Heart left ventricle (tissue), 16 donors: ENCODE results near the gene FLII. TPM values are rescaled to one million over a fixed set of nuclear protein-coding genes. Genes with fewer than 3 reads are reported as not detected.
A peak's percentile ranks its signal among the peaks of the same experiment; 100 is the strongest.

Source experiments
- ATAC-seq, 4 donors: fragments of 200-7000 bp; cut with Tn5 transposase; one replicate each; pipeline ENCODE4 v1.9.1; 2020 to 2022; ENCODE audit warnings: moderate library complexity in 4 of 4, mild to moderate bottlenecking in 3 of 4, moderate number of reproducible peaks in 1 of 4
- DNase-seq, 5 donors: peaks; one replicate each; pipeline ENCODE4 v3.0.0-alpha.2; 2020
- H3K27ac ChIP-seq, 12 donors: fragments of 200-600 bp; sonication (generic) in 4 of 12; one replicate each; pipeline versions ENCODE4 v1.5.0 to v1.8.0; 2016 to 2022; ENCODE audit warnings: mild to moderate bottlenecking in 2 of 12
- H3K27me3 ChIP-seq, 9 donors: fragments of 200-600 bp; sonication (generic) in 2 of 9; one replicate each; pipeline versions ENCODE4 v1.5.1 to v1.8.0; 2016 to 2022; ENCODE audit warnings: mild to moderate bottlenecking in 3 of 9
- H3K36me3 ChIP-seq, 9 donors: fragments of 200-600 bp; sonication (generic) in 2 of 9; one replicate each; pipeline versions ENCODE4 v1.5.0 to v1.8.0; 2018 to 2022; ENCODE audit warnings: mild to moderate bottlenecking in 2 of 9
- H3K4me1 ChIP-seq, 12 donors: fragments of 200-600 bp; sonication (generic) in 4 of 12; one replicate each; pipeline versions ENCODE4 v1.5.0 to v1.8.0; 2016 to 2022; ENCODE audit warnings: mild to moderate bottlenecking in 3 of 12
- H3K4me3 ChIP-seq, 12 donors: fragments of 200-600 bp; sonication (generic) in 4 of 12; one replicate each; pipeline versions ENCODE4 v1.5.0 to v1.8.0; 2017 to 2022; ENCODE audit warnings: mild to moderate bottlenecking in 9 of 12, moderate library complexity in 4 of 12
- H3K9me3 ChIP-seq, 12 donors: fragments of 200-600 bp; sonication (generic) in 4 of 12; one replicate each; pipeline versions ENCODE4 v1.5.0 to v1.8.0; 2016 to 2022; ENCODE audit warnings: mild to moderate bottlenecking in 1 of 12
- POLR2A ChIP-seq, 2 donors: fragments of 450-650 bp; IDR thresholded peaks; one replicate each; pipeline ENCODE4 v1.6.1; 2017; ENCODE audit warnings: antibody characterized with exemption in 2 of 2, mild to moderate bottlenecking in 2 of 2, moderate library complexity in 2 of 2
- WGBS, 4 donors: extraction: QIAGEN DNeasy Blood & Tissue Kit in 2 of 4; methylation state at CpG; one replicate each; pipeline versions ENCODE4 v1.1.5 to v1.1.7; 2013 to 2018; 5-methylcytosine and 5-hydroxymethylcytosine counted together
- intact Hi-C, 10 donors: fragments of 100-400 bp; cut with DNase I; formaldehyde crosslinking; loops; one replicate each; pipeline versions ENCODE4 v1.11.1 to v1.14.2; 2022
- polyA plus RNA-seq, 2 donors: library from polyadenylated mRNA; stranded (reverse); fragments of 200-250 nt; gene quantifications; one replicate each; pipeline ENCODE4 v1.2.3, GENCODE V29; 2013
- total RNA-seq, 9 donors: library from RNA; depleted of rRNA in 2 of 9; stranded (reverse); fragments of >200 nt in 2 of 9; fragmentation: NEBNext Ultra II Directional in 3 of 9; extraction: Animal tissue kit (Norgen Biotek cat#: 25700) in 3 of 9; gene quantifications; one replicate each; pipeline versions ENCODE4 v1.1.0 to v1.2.4, GENCODE V29; 2016 to 2023
- TF ChIP-seq, protein P1 (sequence below), 12 donors: fragments of 200-600 bp; sonication (generic) in 4 of 12; IDR thresholded peaks; one replicate each; pipeline versions ENCODE4 v1.5.0 to v1.8.0; 2018 to 2022; ENCODE audit warnings: antibody characterized with exemption in 12 of 12, mild to moderate bottlenecking in 5 of 12
- donor health status: ischemic (EF 13 %, LVEDD 7.1; RV severe dilation, severe dysfunction).
- donor health status: healthy with polysubstance abuse.
- donor health status: DM: no; HTN: yes; CAD: no.
- donor health status: DM: no; HTN: no; CAD: no.
- donor health status: ischemic (EF 25% LVEDD 6.9; RV normal size, moderate dysfunction).
- donor health status: ischemic (EF 25% LVEDD 5.7; RV mildly dilated, moderate dysfunction).
- donor health status: healthy.
- donor health status: DM: yes; HTN: yes; CAD: no.
- donor health status: ischemic (EF 35%, LVEDD 5.7; RV mildly dilated, moderate dysfunction).
- donor health status: nonischemic (EF 11% LVEDD 7.7; RV severe dilation, severe dysfunction).
- donor health status: DM: yes; HTN: yes; CAD: no.
- donor health status: PGD.
- donor health status: ischemic (EF 29% LVEDD 5.4; RV normal size, mild dysfunction).
- donor health status: nonischemic (EF 23%, LVEDD 6.1; RV moderate dilation, normal function).

The FLII gene
- total and polyA plus RNA-seq, 11 donors = 218 to 535 (median 321) TPM

DNA sequence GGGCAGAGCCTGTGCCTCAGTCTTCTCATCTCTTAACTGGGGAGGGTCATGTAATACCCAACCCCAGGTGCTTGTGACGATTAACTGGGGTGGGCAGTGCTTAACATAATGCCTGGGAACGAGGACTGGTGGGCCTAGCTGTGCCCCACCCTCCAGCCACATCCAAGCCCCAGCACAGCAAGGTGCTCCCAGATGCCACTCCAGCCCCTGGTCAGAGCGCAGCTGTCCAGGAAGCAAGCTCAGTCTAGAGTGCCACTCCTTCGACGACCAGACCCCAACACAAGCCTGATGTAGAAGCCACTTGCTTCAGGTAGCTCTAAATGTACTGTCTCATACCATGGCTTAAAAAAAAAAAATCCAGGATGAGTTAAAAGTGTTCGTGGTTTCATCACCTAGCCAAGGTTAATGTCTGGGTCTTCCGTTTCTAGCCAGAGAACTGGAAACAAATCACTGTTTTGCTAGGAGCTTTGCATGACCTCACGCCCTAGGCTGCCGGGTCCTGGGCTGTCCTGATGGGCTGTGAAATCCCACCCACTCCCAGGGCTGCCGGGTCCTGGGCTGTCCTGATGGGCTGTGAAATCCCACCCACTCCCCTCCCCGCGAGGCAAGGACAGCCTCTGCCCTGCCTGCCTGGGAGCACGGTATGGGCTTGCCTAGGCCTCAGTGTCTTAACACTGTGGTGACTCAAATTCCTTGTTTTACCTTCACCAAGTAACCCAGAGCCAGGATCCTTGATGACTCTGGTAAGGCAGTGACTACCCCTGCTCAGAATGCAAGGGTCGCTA, 9.6 kb upstream of the FLII start:
- peaks cover 0 to 3% (median under 1%) of the 10 kb centered on the region in 12 donors for H3K4me1 ChIP-seq
- peaks cover 0 to 41% (median 31%) of the 10 kb centered on the region in 9 donors for H3K36me3 ChIP-seq
- intact Hi-C loops = loop anchor here in 1 of 10 donors (10.0 kb wide), 1 partner anchor 47 kb away; the partner anchor contains the start of genes SMCR8 and TOP3A
- no peaks in the 10 kb centered on the region for H3K27me3 ChIP-seq
- H3K9me3 ChIP-seq = no peaks in the 10 kb centered on the region
- 49 to 55% (median 53%) methylated on average over 12 to 14 of the region's 14 CpGs for WGBS, 4 donors
- peak in 1 of 4 donors; percentile 23 for ATAC-seq
- no peak for DNase-seq
- no peak overlapping the region for H3K4me3 ChIP-seq
- H3K27ac ChIP-seq = no peak overlapping the region
- TF ChIP-seq POLR2A (IDR thresholded peaks at IDR 0.05) = no peak
- TF ChIP-seq, protein P1, sequence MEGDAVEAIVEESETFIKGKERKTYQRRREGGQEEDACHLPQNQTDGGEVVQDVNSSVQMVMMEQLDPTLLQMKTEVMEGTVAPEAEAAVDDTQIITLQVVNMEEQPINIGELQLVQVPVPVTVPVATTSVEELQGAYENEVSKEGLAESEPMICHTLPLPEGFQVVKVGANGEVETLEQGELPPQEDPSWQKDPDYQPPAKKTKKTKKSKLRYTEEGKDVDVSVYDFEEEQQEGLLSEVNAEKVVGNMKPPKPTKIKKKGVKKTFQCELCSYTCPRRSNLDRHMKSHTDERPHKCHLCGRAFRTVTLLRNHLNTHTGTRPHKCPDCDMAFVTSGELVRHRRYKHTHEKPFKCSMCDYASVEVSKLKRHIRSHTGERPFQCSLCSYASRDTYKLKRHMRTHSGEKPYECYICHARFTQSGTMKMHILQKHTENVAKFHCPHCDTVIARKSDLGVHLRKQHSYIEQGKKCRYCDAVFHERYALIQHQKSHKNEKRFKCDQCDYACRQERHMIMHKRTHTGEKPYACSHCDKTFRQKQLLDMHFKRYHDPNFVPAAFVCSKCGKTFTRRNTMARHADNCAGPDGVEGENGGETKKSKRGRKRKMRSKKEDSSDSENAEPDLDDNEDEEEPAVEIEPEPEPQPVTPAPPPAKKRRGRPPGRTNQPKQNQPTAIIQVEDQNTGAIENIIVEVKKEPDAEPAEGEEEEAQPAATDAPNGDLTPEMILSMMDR (IDR thresholded peaks at IDR 0.05) = no peak

DNA sequence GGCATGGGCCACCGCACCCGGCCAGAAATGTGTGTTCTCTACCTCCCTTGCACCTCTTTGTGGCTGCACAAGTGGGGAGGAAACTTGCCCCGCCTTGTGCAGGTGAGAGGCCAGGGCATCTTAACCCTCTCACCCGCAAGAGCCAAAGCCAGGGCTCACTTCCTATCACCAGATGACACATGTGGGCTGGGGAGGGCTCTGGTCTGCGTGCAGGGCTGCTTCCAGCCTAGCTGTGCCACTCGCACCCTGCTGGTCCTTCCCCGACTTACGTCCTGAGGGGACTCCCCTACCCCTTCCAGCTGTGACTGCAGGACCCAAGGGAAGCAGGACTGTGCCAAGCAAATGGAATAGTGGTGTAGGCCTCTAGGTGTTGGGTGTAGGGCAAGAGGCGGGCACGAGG, 8.8 kb upstream of the FLII start:
- H3K27me3 ChIP-seq = no peaks in the 10 kb centered on the region
- H3K9me3 ChIP-seq = no peaks in the 10 kb centered on the region
- WGBS, 4 donors = 79 to 96% (median 80%) methylated on average over 5 to 10 of the region's 10 CpGs
- no peak for ATAC-seq
- DNase-seq = no peak
- H3K4me3 ChIP-seq = no peak overlapping the region
- peaks cover 0 to 9% (median 8%) of the 10 kb centered on the region in 12 donors for H3K4me1 ChIP-seq
- H3K36me3 ChIP-seq = peaks cover 0 to 45% (median 34%) of the 10 kb centered on the region in 9 donors
- intact Hi-C loops = loop anchor here in 1 of 10 donors (10.0 kb wide), 1 partner anchor 47 kb away; the partner anchor contains the start of genes SMCR8 and TOP3A
- no peak for TF ChIP-seq POLR2A (IDR thresholded peaks at IDR 0.05)
- TF ChIP-seq, protein P1 (IDR thresholded peaks at IDR 0.05) = no peak
- H3K27ac ChIP-seq = no peak overlapping the region

DNA sequence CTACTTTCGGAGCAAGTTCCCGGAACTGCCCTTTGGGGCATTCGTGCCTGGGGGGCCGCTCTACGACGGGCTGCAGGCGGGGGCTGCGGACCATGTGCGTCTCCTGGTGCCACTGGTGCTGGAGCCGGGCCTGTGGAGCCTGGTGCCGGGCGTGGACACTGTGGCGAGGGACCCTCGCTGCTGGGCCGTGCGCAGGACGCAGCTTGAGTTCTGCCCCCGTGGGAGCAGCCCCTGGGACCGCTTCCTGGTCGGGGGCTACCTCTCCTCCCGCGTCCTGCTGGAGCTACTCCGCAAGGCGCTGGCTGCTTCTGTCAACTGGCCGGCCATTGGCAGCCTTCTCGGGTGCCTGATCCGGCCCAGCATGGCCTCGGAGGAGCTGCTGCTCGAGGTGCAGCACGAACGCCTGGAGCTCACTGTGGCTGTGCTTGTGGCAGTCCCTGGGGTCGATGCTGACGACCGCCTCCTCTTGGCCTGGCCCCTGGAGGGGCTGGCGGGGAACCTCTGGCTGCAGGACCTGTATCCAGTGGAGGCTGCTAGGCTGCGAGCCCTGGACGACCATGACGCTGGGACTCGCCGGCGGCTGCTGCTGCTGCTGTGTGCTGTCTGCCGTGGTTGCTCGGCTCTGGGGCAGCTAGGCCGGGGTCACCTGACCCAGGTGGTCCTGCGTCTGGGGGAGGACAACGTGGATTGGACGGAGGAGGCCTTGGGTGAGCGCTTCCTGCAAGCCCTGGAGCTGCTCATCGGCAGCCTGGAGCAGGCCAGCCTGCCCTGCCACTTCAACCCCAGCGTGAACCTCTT, 5.5 kb upstream of the FLII start:
- Histone ChIP-seq H3K27ac (no peak overlapping the region), H3K27me3 (no peaks in the 10 kb centered on the region), H3K4me1 (peaks cover 0 to 36% (median 30%) of the 10 kb centered on the region in 12 donors), H3K9me3 (no peaks in the 10 kb centered on the region), H3K4me3 (no peak overlapping the region), H3K36me3 (peaks cover 0 to 45% (median 34%) of the 10 kb centered on the region in 9 donors)
- WGBS, 4 donors = 89 to 92% (median 91%) methylated on average over 4 to 50 of the region's 50 CpGs
- no peak for ATAC-seq
- intact Hi-C loops = loop anchor here in 2 of 10 donors (5.0 to 10.0 kb wide), 2 partner anchors 48 to 51 kb away; partner anchors contain the start of genes TOP3A (in 2 of the 2) and SMCR8 (in 1 of the 2)
- no peak for TF ChIP-seq POLR2A (IDR thresholded peaks at IDR 0.05)
- TF ChIP-seq, protein P1 (IDR thresholded peaks at IDR 0.05) = no peak
- DNase-seq = no peak
